ENCODE measurements around the gene CDC34.

CDC34 gene

GRCh38 chr19:493391-494170 is 38.0 kb upstream of the CDC34 start:
- TF ChIP-seq REST (IDR thresholded peaks at IDR 0.05; ENCODE audit: insufficient replicate concordance, low read depth) (no peak), CTCF (IDR thresholded peaks at IDR 0.05; ENCODE audit: insufficient read depth, low read length) (no peak), POLR2AphosphoS5 (IDR thresholded peaks at IDR 0.05; ENCODE audit: low read depth) (no peak), GABPA (IDR thresholded peaks at IDR 0.05; ENCODE audit: low read depth) (no peak), SPI1 (IDR thresholded peaks at IDR 0.05; ENCODE audit: borderline replicate concordance, low read depth) (no peak)
- H3K27ac ChIP-seq (replicated peaks) = no peak overlapping the region
- H3K4me3 ChIP-seq (replicated peaks; ENCODE audit: insufficient read depth, low read length) = no peak overlapping the region
- no peak for DNase-seq (ENCODE audit: low read depth in 1 of 2, low spot score in 1 of 2)
- H3K27me3 ChIP-seq (ENCODE audit: insufficient read depth, poor library complexity, severe bottlenecking) = peaks cover 9% of the 10 kb centered on the region

GRCh38 chr19:494171-495080 is 37.1 kb upstream of the CDC34 start:
- no peak for DNase-seq (ENCODE audit: low read depth in 1 of 2, low spot score in 1 of 2)
- Histone ChIP-seq H3K4me3 (replicated peaks; ENCODE audit: insufficient read depth, low read length) (no peak overlapping the region), H3K27me3 (ENCODE audit: insufficient read depth, poor library complexity, severe bottlenecking) (peaks cover 14% of the 10 kb centered on the region), H3K27ac (replicated peaks) (no peak overlapping the region)
- TF ChIP-seq REST (IDR thresholded peaks at IDR 0.05; ENCODE audit: insufficient replicate concordance, low read depth) (no peak), GABPA (IDR thresholded peaks at IDR 0.05; ENCODE audit: low read depth) (no peak)

- DNase-seq (ENCODE audit: low read depth in 1 of 2, low spot score in 1 of 2) = no peak
- Histone ChIP-seq H3K27ac (replicated peaks) (no peak overlapping the region), H3K27me3 (ENCODE audit: insufficient read depth, poor library complexity, severe bottlenecking) (peaks cover 14% of the 10 kb centered on the region), H3K4me3 (replicated peaks; ENCODE audit: insufficient read depth, low read length) (no peak overlapping the region)
- TF ChIP-seq REST (IDR thresholded peaks at IDR 0.05; ENCODE audit: insufficient replicate concordance, low read depth) (no peak), GABPA (IDR thresholded peaks at IDR 0.05; ENCODE audit: low read depth) (no peak), CTCF (IDR thresholded peaks at IDR 0.05; ENCODE audit: insufficient read depth, low read length) (no peak), POLR2AphosphoS5 (IDR thresholded peaks at IDR 0.05; ENCODE audit: low read depth) (no peak), SPI1 (IDR thresholded peaks at IDR 0.05; ENCODE audit: borderline replicate concordance, low read depth) (no peak)
Measured at GRCh38 chr19:495081-495401, 36.5 kb upstream of the CDC34 start.
